ENCODE results near the gene MBLAC1. TPM values are rescaled to one million over a fixed set of nuclear protein-coding genes. Genes with fewer than 3 reads are reported as not detected.

MBLAC1 gene
- total and polyA plus RNA-seq, 2 donors from 2014 or later: 2.4 to 3.7 TPM

DNA sequence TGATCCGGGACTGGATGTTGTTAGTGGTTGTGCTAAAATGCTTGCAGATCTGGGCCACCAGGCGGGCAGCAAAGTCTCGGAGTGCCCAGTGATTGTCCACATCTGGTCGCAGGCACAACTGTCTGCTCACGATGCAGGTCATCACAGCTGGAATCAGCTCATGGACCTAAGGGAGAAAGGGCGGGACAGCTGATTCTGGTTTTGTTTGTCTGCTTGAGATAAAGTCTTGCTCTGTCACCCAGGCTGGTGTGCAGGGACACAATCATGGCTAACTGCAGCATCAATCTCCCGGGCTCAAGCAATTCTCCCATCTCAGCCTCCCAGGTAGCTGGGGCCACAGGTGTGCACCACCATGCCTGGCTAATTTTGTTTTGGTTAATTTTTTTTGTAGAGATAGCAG, 15.6 kb upstream of the MBLAC1 start:
- peaks cover 0 to 16% (median 14%) of the 10 kb centered on the region in 3 donors for H3K36me3 ChIP-seq (ENCODE audit: control insufficient read depth in 2 of 3, insufficient read depth in 3 of 3, low read length in 3 of 3)
- no peak for DNase-seq
- H3K27me3 ChIP-seq (ENCODE audit: control insufficient read depth, insufficient read depth, low read length): no peaks in the 10 kb centered on the region
- H3K9me3 ChIP-seq (ENCODE audit: control insufficient read depth in 2 of 3, insufficient read depth in 1 of 3, low read length in 3 of 3): no peaks in the 10 kb centered on the region
- no peak overlapping the region for H3K4me3 ChIP-seq (ENCODE audit: low read length in 3 of 3)
- FAIRE-seq: no peak
- H3K4me1 ChIP-seq (ENCODE audit: control insufficient read depth in 2 of 3, insufficient read depth in 2 of 3, low read depth in 1 of 3, low read length in 3 of 3): no peaks in the 10 kb centered on the region
- intact Hi-C loops (cut with DNase I): no loop called here
- no peak overlapping the region for H3K9ac ChIP-seq (ENCODE audit: low read length in 3 of 3)
- no peak overlapping the region for H3K27ac ChIP-seq (ENCODE audit: low read depth in 2 of 2, low read length in 2 of 2)
- no peak for TF ChIP-seq CTCF (IDR thresholded peaks at IDR 0.05; ENCODE audit: borderline replicate concordance, extremely low read depth, insufficient read depth)

DNA sequence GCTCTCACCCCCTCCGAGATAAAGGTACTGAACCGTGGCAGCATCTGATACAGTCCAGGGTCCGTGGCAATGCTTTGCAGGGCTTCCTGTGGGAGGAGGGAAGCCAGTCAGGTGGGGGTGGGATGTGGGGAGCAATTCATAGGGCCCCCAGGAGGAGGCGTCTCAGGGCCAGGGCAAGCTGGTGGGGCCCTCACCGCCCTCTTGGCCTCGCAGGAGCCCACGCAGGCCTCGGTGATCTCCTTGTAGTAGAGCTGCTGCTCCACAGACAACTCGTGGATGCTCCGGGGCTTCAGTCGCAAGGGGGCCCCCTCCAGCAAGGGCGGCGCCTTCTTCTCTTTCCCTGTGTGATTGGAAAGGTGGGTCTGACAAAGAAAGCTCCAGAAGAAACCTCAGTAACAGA, 14.9 kb upstream of the MBLAC1 start:
- Histone ChIP-seq H3K9ac (ENCODE audit: low read length in 3 of 3) (no peak overlapping the region), H3K27me3 (ENCODE audit: control insufficient read depth, insufficient read depth, low read length) (no peaks in the 10 kb centered on the region), H3K36me3 (ENCODE audit: control insufficient read depth in 2 of 3, insufficient read depth in 3 of 3, low read length in 3 of 3) (peaks cover 0 to 12% (median 11%) of the 10 kb centered on the region in 3 donors), H3K9me3 (ENCODE audit: control insufficient read depth in 2 of 3, insufficient read depth in 1 of 3, low read length in 3 of 3) (no peaks in the 10 kb centered on the region), H3K27ac (ENCODE audit: low read depth in 2 of 2, low read length in 2 of 2) (no peak overlapping the region), H3K4me1 (ENCODE audit: control insufficient read depth in 2 of 3, insufficient read depth in 2 of 3, low read depth in 1 of 3, low read length in 3 of 3) (no peaks in the 10 kb centered on the region), H3K4me3 (ENCODE audit: low read length in 3 of 3) (no peak overlapping the region)
- no peak for TF ChIP-seq CTCF (IDR thresholded peaks at IDR 0.05; ENCODE audit: borderline replicate concordance, extremely low read depth, insufficient read depth)
- FAIRE-seq (no peak), DNase-seq (no peak)
- intact Hi-C loops (cut with DNase I): no loop called here

GRCh38 chr7:100115026-100115425, 11.7 kb upstream of the MBLAC1 start:
- Histone ChIP-seq H3K27ac (ENCODE audit: low read depth in 2 of 2, low read length in 2 of 2) (no peak overlapping the region), H3K36me3 (ENCODE audit: control insufficient read depth in 2 of 3, insufficient read depth in 3 of 3, low read length in 3 of 3) (peaks cover 0 to 11% (median 5%) of the 10 kb centered on the region in 3 donors), H3K9me3 (ENCODE audit: control insufficient read depth in 2 of 3, insufficient read depth in 1 of 3, low read length in 3 of 3) (no peaks in the 10 kb centered on the region), H3K4me3 (ENCODE audit: low read length in 3 of 3) (no peak overlapping the region), H3K9ac (ENCODE audit: low read length in 3 of 3) (no peak overlapping the region), H3K4me1 (ENCODE audit: control insufficient read depth in 2 of 3, insufficient read depth in 2 of 3, low read depth in 1 of 3, low read length in 3 of 3) (peaks cover 0 to 6% (median 4%) of the 10 kb centered on the region in 3 donors), H3K27me3 (ENCODE audit: control insufficient read depth, insufficient read depth, low read length) (no peaks in the 10 kb centered on the region)
- intact Hi-C loops (cut with DNase I): no loop called here
- no peak for DNase-seq
- no peak for TF ChIP-seq CTCF (IDR thresholded peaks at IDR 0.05; ENCODE audit: borderline replicate concordance, extremely low read depth, insufficient read depth)
- no peak for FAIRE-seq
